ENCODE results near the gene UNC5C.

Gene UNC5C

GRCh38 chr4:95534032-95534431 is 14.7 kb downstream of the UNC5C start:
- Histone ChIP-seq H3K4me1 (ENCODE audit: control insufficient read depth, insufficient read depth, low read length) (0 out of 2 replicates have a peak, but pooled peaks cover 5% of the 10 kb centered on the region), H3K9ac (ENCODE audit: low read depth, low read length) (no peak overlapping the region), H3K27me3 (ENCODE audit: control insufficient read depth, insufficient read depth, low read length) (no peaks in the 10 kb centered on the region), H3K36me3 (ENCODE audit: control insufficient read depth, insufficient read depth, low read length) (no peaks in the 10 kb centered on the region), H3K4me3 (ENCODE audit: low read depth, low read length) (no peak overlapping the region), H3K9me3 (ENCODE audit: control insufficient read depth, insufficient read depth, low read length) (no peaks in the 10 kb centered on the region), H3K27ac (ENCODE audit: low read depth, low read length) (no peak overlapping the region)

- H3K27ac ChIP-seq (ENCODE audit: low read depth, low read length) = no peak overlapping the region
Observed at GRCh38 chr4:95533254-95533653, 15.5 kb downstream of the UNC5C start.

GRCh38 chr4:95532305-95532704 is 16.5 kb downstream of the UNC5C start:
- Histone ChIP-seq H3K4me1 (ENCODE audit: control insufficient read depth, insufficient read depth, low read length) (0 out of 2 replicates have a peak, but pooled peaks cover 5% of the 10 kb centered on the region), H3K27me3 (ENCODE audit: control insufficient read depth, insufficient read depth, low read length) (no peaks in the 10 kb centered on the region), H3K36me3 (ENCODE audit: control insufficient read depth, insufficient read depth, low read length) (no peaks in the 10 kb centered on the region), H3K9ac (ENCODE audit: low read depth, low read length) (no peak overlapping the region), H3K4me3 (ENCODE audit: low read depth, low read length) (no peak overlapping the region), H3K9me3 (ENCODE audit: control insufficient read depth, insufficient read depth, low read length) (no peaks in the 10 kb centered on the region), H3K27ac (ENCODE audit: low read depth, low read length) (no peak overlapping the region)

More at GRCh38 chr4:95533254-95533653, 15.5 kb downstream of the UNC5C start:
- 0 out of 2 replicates have a peak, but pooled peaks cover 5% of the 10 kb centered on the region for H3K4me1 ChIP-seq (ENCODE audit: control insufficient read depth, insufficient read depth, low read length)
- H3K4me3 ChIP-seq (ENCODE audit: low read depth, low read length) = no peak overlapping the region
- H3K36me3 ChIP-seq (ENCODE audit: control insufficient read depth, insufficient read depth, low read length) = no peaks in the 10 kb centered on the region
- no peak overlapping the region for H3K9ac ChIP-seq (ENCODE audit: low read depth, low read length)
- no peaks in the 10 kb centered on the region for H3K9me3 ChIP-seq (ENCODE audit: control insufficient read depth, insufficient read depth, low read length)
- no peaks in the 10 kb centered on the region for H3K27me3 ChIP-seq (ENCODE audit: control insufficient read depth, insufficient read depth, low read length)

GRCh38 chr4:95531141-95531540 is 17.6 kb downstream of the UNC5C start:
- H3K27me3 ChIP-seq (ENCODE audit: control insufficient read depth, insufficient read depth, low read length) = no peaks in the 10 kb centered on the region
- no peaks in the 10 kb centered on the region for H3K36me3 ChIP-seq (ENCODE audit: control insufficient read depth, insufficient read depth, low read length)
- H3K4me3 ChIP-seq (ENCODE audit: low read depth, low read length) = no peak overlapping the region
- no peak overlapping the region for H3K9ac ChIP-seq (ENCODE audit: low read depth, low read length)
- H3K9me3 ChIP-seq (ENCODE audit: control insufficient read depth, insufficient read depth, low read length) = no peaks in the 10 kb centered on the region
- H3K4me1 ChIP-seq (ENCODE audit: control insufficient read depth, insufficient read depth, low read length) = 0 out of 2 replicates have a peak, but pooled peaks cover 5% of the 10 kb centered on the region
- no peak overlapping the region for H3K27ac ChIP-seq (ENCODE audit: low read depth, low read length)

GRCh38 chr4:95529946-95530345 is 18.8 kb downstream of the UNC5C start:
- H3K27me3 ChIP-seq (ENCODE audit: control insufficient read depth, insufficient read depth, low read length) = no peaks in the 10 kb centered on the region
- peaks cover 5% of the 10 kb centered on the region; the same call in 1 of the 2 replicates for H3K4me1 ChIP-seq (ENCODE audit: control insufficient read depth, insufficient read depth, low read length)
- no peak overlapping the region for H3K4me3 ChIP-seq (ENCODE audit: low read depth, low read length)
- H3K9me3 ChIP-seq (ENCODE audit: control insufficient read depth, insufficient read depth, low read length) = no peaks in the 10 kb centered on the region
- H3K27ac ChIP-seq (ENCODE audit: low read depth, low read length) = no peak overlapping the region
- H3K36me3 ChIP-seq (ENCODE audit: control insufficient read depth, insufficient read depth, low read length) = no peaks in the 10 kb centered on the region
- no peak overlapping the region for H3K9ac ChIP-seq (ENCODE audit: low read depth, low read length)

GRCh38 chr4:95528388-95528948 is 20.3 kb downstream of the UNC5C start:
- Histone ChIP-seq H3K9ac (ENCODE audit: low read depth, low read length) (no peak overlapping the region), H3K4me3 (ENCODE audit: low read depth, low read length) (no peak overlapping the region), H3K4me1 (ENCODE audit: control insufficient read depth, insufficient read depth, low read length) (peaks cover 8% of the 10 kb centered on the region; the same call in 1 of the 2 replicates), H3K9me3 (ENCODE audit: control insufficient read depth, insufficient read depth, low read length) (no peaks in the 10 kb centered on the region), H3K36me3 (ENCODE audit: control insufficient read depth, insufficient read depth, low read length) (no peaks in the 10 kb centered on the region), H3K27ac (ENCODE audit: low read depth, low read length) (no peak overlapping the region), H3K27me3 (ENCODE audit: control insufficient read depth, insufficient read depth, low read length) (no peaks in the 10 kb centered on the region)

- Histone ChIP-seq H3K27ac (ENCODE audit: low read depth, low read length) (no peak overlapping the region), H3K36me3 (ENCODE audit: control insufficient read depth, insufficient read depth, low read length) (no peaks in the 10 kb centered on the region), H3K27me3 (ENCODE audit: control insufficient read depth, insufficient read depth, low read length) (no peaks in the 10 kb centered on the region), H3K4me1 (ENCODE audit: control insufficient read depth, insufficient read depth, low read length) (peaks cover 6% of the 10 kb centered on the region; the same call in 1 of the 2 replicates), H3K9me3 (ENCODE audit: control insufficient read depth, insufficient read depth, low read length) (no peaks in the 10 kb centered on the region), H3K4me3 (ENCODE audit: low read depth, low read length) (no peak overlapping the region), H3K9ac (ENCODE audit: low read depth, low read length) (no peak overlapping the region)
Observed at GRCh38 chr4:95526075-95526474, 22.7 kb downstream of the UNC5C start.

GRCh38 chr4:95524729-95525128 is 24.0 kb downstream of the UNC5C start:
- H3K9ac ChIP-seq (ENCODE audit: low read depth, low read length) = no peak overlapping the region
- no peaks in the 10 kb centered on the region for H3K36me3 ChIP-seq (ENCODE audit: control insufficient read depth, insufficient read depth, low read length)
- H3K27ac ChIP-seq (ENCODE audit: low read depth, low read length) = no peak overlapping the region
- H3K4me3 ChIP-seq (ENCODE audit: low read depth, low read length) = no peak overlapping the region
- H3K9me3 ChIP-seq (ENCODE audit: control insufficient read depth, insufficient read depth, low read length) = no peaks in the 10 kb centered on the region
- no peaks in the 10 kb centered on the region for H3K27me3 ChIP-seq (ENCODE audit: control insufficient read depth, insufficient read depth, low read length)
- H3K4me1 ChIP-seq (ENCODE audit: control insufficient read depth, insufficient read depth, low read length) = peaks cover 6% of the 10 kb centered on the region; the same call in 1 of the 2 replicates

GRCh38 chr4:95524184-95524583 is 24.6 kb downstream of the UNC5C start:
- Histone ChIP-seq H3K9ac (ENCODE audit: low read depth, low read length) (no peak overlapping the region), H3K4me1 (ENCODE audit: control insufficient read depth, insufficient read depth, low read length) (peaks cover 6% of the 10 kb centered on the region; the same call in 1 of the 2 replicates), H3K4me3 (ENCODE audit: low read depth, low read length) (no peak overlapping the region), H3K36me3 (ENCODE audit: control insufficient read depth, insufficient read depth, low read length) (no peaks in the 10 kb centered on the region), H3K9me3 (ENCODE audit: control insufficient read depth, insufficient read depth, low read length) (no peaks in the 10 kb centered on the region), H3K27me3 (ENCODE audit: control insufficient read depth, insufficient read depth, low read length) (no peaks in the 10 kb centered on the region), H3K27ac (ENCODE audit: low read depth, low read length) (no peak overlapping the region)

GRCh38 chr4:95522682-95523530 is 25.9 kb downstream of the UNC5C start:
- Histone ChIP-seq H3K9me3 (ENCODE audit: control insufficient read depth, insufficient read depth, low read length) (no peaks in the 10 kb centered on the region), H3K4me3 (ENCODE audit: low read depth, low read length) (no peak overlapping the region), H3K27me3 (ENCODE audit: control insufficient read depth, insufficient read depth, low read length) (no peaks in the 10 kb centered on the region), H3K36me3 (ENCODE audit: control insufficient read depth, insufficient read depth, low read length) (no peaks in the 10 kb centered on the region), H3K4me1 (ENCODE audit: control insufficient read depth, insufficient read depth, low read length) (peaks cover 6% of the 10 kb centered on the region; the same call in 1 of the 2 replicates), H3K27ac (ENCODE audit: low read depth, low read length) (no peak overlapping the region), H3K9ac (ENCODE audit: low read depth, low read length) (no peak overlapping the region)
